Pulmonary artery endothelial cell (primary cell): ENCODE measurements around the gene VPREB1. TPM values are rescaled to one million over a fixed set of nuclear protein-coding genes. Genes with fewer than 3 reads are reported as not detected.
"Not testable (repeated sequence)": the region's sequence is repeated elsewhere in the genome, so short reads cannot be mapped to it uniquely, and the experiment has no call there.

Source experiments
- DNase-seq: peaks from one replicate; pipeline ENCODE4 v3.0.0-alpha.2; 2011; ENCODE audit warnings: low read depth, low spot score
- total RNA-seq: library from RNA; depleted of rRNA; stranded (reverse); fragments of >200 nt; gene quantifications from 2 replicates; pipeline ENCODE4 v1.2.3, GENCODE V29; 2014

The VPREB1 gene, protein sequence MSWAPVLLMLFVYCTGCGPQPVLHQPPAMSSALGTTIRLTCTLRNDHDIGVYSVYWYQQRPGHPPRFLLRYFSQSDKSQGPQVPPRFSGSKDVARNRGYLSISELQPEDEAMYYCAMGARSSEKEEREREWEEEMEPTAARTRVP
- not detected in 2 replicates for total RNA-seq

- DNase-seq: no peak
Observed at GRCh38 chr22:22244316-22245250, at the start of gene VPREB1. Gene VPREB1 (plus strand): TSS chr22:22244786. CDS start chr22:22244814, 28 bp downstream.

DNA sequence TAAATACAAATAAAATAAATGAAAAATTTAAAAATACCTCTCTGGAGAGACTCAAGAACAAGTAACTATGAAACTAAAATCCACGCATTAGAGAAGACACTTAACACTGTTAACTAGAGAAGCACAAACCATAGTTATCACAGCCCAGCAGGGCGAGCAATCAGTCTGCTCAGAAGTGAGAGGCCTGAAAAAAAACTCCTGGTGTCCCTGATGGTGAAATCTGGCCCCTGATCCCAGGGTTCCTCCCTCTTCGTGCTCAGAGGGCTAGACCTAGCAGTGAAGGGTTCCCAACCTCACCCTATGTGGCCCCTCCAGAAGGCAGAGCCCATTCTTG lies 49.7 kb upstream of the VPREB1 start:
- no peak for DNase-seq

DNA sequence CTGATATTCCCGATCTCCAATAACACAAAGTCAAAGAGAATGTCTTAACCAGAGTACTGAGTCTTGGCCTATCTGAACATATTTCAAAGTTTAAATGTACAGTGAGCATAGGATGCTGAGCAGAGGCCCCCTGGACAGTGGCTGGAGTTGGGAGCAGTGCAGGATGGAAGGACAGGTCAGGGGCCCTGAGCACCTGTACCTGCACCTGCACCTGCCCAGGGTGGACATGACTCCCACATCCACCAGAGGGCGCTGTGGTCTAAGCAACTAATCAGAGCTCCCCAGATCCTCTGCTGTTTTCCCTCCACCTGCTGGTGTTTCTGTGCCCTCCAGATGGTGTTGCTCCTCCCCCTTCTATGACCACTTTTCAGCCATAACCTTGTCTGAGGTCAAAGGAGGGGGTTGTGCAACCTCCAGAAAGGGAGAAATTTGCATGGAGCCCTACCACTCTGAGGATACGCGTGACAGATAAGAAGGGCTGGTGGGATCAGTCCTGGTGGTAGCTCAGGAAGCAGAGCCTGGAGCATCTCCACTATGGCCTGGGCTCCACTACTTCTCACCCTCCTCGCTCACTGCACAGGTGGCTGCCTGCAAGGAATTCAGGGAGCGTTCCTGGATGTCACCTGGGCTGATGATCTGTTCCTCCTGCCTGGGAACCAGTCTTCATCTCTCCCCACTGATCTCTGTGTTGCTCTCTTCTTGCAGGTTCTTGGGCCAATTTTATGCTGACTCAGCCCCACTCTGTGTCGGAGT lies 49.1 kb upstream of the VPREB1 start:
- DNase-seq: peak; percentile 17

DNA sequence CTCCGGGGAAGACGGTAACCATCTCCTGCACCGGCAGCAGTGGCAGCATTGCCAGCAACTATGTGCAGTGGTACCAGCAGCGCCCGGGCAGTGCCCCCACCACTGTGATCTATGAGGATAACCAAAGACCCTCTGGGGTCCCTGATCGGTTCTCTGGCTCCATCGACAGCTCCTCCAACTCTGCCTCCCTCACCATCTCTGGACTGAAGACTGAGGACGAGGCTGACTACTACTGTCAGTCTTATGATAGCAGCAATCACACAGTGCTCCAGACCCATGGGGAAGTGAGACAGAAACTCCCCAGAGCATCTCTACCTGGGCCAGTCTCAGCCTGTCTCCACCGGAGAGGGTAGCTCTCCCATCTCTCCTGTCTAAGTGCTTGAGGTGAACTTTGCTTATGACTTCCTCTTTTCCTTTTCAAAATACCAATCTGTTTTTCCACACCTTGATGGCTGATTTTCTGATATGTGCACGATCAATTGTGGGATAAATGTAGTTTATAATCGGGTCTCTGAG lies 48.5 kb upstream of the VPREB1 start:
- no peak for DNase-seq

DNA sequence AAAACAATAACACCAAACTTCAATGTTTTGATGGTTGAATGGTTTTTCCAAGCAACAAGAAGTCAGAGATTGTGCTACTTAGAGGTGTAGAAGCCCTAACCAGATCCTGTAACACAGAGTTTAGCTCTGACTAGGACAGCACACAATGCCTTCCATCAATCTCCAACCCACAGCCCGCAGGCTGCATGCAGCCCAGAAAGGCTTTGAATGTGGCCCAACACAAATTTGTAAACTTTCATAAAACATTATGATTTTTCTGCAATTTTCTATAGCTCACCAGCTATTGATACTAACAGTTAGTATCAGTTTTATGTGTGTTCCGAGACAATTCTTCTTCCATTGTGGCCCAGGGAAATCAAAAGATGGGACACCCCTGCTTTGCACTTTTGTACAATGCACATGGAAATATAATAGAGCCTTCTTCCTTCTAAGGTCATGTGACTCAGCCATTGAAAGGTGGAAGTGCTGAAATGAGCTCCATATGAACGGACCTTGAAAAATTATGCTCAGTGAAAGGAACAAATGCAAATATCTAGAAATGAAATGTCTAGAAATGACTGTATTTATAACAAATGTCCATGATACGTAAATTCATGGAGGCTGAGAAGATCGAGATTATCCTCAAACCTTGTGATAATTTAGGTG lies 47.6 kb upstream of the VPREB1 start:
- no peak for DNase-seq

GRCh38 chr22:22197993-22198402 lies 46.6 kb upstream of the VPREB1 start:
- no peak for DNase-seq

GRCh38 chr22:22198751-22199150 lies 45.8 kb upstream of the VPREB1 start:
- DNase-seq: no peak

DNA sequence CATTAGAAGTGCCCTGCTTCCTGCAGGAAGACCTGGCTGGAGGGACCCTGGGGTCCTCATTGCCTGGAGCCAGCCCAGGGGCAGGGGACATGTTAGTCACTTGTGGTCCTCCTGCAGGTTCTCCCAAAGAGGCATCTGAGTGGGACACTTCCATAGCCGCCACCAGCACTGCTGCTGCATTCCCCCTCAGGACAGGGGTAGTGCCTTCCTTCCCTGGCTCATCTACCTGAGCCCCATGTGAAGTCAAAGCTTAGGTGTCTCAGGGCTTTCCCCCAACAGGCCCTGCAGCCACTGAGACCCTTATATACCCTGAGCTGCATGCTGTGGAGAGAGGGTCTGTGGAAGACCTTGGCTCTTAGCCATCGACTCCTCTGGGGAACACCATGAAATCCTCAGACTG lies 45.0 kb upstream of the VPREB1 start:
- DNase-seq: no peak

DNA sequence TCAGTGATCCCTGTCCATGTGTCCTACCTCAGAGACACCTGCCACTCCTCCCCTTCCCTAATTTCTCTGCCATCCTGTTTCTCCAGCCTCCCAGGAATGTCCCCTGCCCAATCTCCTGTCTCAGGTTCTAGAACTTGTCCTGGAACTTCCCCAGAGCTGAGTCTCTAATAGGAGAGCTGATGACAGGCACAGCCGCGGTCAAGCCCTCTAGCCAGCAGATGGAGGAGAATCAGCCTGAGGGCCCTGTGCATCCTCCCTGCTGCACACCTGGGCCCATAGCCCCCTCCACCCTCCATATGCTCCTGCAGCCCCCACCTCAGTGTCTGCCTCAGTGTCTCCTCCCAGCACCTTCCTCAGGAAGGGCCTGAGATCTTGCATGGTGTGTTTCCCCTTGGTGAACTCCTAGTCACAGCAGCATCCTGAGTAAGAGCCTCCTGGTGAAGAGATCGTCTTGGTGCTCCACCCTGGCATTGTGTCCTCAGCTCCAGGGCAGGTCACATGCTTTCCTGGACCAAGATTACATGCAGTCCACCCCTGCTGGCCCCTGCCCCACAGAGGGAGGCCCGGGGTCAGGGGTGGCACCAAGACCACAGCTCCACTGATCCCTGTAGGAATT lies 43.9 kb upstream of the VPREB1 start:
- no peak for DNase-seq

GRCh38 chr22:22201185-22201929 lies 43.2 kb upstream of the VPREB1 start:
- DNase-seq: no peak

GRCh38 chr22:22201930-22202343 lies 42.6 kb upstream of the VPREB1 start:
- no peak for DNase-seq

DNA sequence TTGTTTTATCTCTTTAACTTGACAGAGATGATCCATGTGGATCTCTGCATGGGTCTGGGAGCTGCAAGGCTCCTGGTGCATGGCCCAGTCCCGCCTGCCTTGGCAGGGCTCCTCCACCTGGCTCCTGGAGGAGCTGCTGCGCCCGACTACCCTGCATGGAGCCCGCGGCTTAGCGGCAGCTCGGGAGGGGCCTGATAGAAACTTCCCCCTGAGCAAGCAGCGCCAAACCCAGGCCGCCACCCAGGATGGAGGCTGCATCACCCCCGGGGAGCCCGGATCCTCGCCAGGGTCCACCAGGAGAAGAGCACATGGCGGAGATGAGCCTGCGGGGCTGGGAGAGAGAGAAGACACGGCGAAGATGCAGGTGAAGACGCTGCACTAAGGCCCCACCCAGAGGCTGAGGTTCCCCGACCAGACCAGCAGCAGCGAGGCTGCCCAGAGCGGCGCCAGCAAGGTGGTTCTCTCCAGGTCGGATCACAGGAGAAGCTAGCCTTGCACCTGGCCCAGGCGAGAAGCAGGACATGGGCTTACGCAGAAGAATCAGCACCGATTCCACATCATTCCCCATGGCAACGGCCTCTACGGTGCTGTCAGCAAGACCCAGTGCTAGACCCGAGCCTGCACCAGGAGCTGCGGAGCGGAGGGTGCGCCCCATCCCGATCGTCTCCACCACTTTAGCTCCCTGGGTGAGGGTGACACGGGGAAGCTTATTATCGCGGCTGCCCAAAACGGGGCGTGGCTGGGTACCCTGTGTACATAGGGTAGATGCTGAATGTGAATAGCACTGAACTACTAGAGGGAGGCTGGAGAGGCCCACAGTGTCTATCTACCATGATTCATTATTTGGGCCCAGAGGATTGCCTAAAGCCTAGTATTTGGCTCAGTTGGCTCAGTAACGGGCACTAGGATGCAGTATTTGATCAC lies 41.3 kb upstream of the VPREB1 start:
- DNase-seq: no peak

- DNase-seq: peak; percentile 22
Observed at GRCh38 chr22:22207845-22208564, 36.6 kb upstream of the VPREB1 start.

GRCh38 chr22:22208652-22209051 lies 35.9 kb upstream of the VPREB1 start:
- no peak for DNase-seq

DNA sequence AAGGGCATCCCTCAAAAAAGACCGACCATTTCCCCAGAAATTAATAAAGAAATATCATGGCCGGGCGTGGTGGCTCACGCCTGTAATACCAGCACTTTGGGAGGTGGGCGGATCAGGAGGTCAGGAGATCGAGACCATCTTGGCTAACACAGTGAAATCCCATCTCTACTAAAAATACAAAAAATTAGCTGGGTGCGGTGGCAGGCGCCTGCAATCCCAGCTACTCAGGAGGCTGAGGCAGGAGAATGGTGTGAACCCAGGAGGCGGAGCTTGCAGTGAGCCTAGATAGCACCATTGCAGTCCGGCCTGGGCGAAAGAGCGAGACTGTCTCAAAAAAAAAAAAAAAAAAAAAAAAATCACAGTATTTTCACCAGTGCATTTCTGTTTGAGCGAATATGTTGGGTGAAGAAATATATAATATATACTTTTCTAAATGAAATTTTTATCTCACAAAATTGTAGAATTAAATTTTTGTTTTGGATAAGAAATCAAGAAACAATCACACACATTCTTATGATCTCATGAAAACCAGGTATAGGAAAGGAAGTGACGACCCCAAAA lies 35.4 kb upstream of the VPREB1 start:
- DNase-seq: not testable (repeated sequence)

DNA sequence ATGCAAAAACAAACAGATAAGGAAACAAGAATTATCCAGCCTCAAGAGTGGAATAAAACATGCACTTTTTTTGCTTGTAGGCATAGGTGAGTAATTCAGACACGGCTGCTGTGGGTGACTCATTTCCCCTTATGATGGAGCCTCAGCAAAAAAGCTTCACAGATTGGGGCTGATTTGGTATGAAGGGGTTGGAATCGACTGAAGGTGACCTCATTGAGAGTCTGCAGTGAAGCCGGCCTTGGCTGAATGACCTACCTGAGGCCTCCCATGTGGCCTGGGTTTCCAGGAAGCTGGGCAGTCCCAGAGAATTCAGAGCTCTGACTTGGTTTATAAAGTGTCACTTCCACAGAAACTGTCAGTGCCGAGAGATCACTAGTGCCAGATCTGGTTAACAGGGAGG lies 34.2 kb upstream of the VPREB1 start:
- DNase-seq: peak; percentile 10

DNA sequence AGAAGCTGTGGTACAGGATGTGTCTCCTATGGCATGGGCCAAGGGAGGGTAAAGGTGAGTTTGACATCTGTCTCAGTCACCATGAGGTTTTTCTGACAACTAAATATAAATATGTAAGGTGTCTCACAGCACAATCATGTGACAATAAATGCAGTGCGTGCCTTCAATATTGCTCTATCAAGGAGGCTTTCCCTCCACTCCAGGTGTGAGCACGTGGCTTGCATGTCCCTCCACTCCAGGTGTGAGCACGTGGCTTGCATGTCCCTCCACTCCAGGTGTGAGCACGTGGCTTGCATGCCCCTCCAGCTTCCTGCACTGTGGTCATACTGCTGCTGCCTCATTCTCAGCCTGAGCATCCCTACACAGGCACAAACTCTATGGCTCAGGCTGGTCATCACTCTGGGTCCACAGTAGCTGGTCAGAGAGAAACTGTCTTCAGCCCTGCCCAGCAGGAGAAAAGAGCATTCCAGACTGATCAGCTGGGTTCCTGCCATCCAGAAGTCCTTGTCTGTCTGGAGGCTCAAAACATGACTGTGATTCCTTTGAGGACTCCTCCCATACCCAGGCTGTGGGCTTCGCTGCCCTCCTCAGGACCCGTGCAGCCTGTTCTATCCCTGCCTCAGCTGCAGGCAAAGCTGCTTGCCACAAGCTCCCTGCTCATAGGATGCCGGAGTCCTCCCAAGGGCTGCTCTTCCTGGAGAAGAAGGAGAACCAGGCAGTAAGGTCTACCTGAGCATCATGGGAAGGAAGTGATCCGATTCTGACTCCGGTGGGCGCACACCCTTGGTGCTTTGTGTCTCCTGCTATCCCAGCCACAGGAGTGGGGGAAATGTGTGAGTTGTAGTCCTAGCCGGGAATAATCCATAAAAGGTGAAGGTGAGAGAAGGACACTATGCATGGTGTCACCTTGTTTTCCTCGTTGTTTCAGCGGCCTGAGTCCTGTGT lies 33.4 kb upstream of the VPREB1 start:
- no peak for DNase-seq
